Left cardiac atrium (tissue), 4 donors: ENCODE data around the gene MLST8. TPM values are rescaled to one million over a fixed set of nuclear protein-coding genes. Genes with fewer than 3 reads are reported as not detected.
"Not testable (repeated sequence)": the region's sequence is repeated elsewhere in the genome, so short reads cannot be mapped to it uniquely, and the experiment has no call there.

Experiments used
- ATAC-seq, 2 donors: fragments of 200-7000 bp; cut with Tn5 transposase; one replicate each; pipeline ENCODE4 v1.9.1; 2020; ENCODE audit warnings: mild to moderate bottlenecking in 2 of 2, moderate library complexity in 2 of 2
- DNase-seq: peaks from one replicate; pipeline ENCODE4 v3.0.0-alpha.2; 2020
- intact Hi-C, 2 donors: fragments of 100-400 bp; cut with DNase I; formaldehyde crosslinking; loops; one replicate each; pipeline versions ENCODE4 v1.14.1 to v1.15.1; 2022 to 2023
- total RNA-seq, 2 donors: library from RNA; stranded (reverse); fragmentation: NEBNext Ultra II Directional; extraction: Animal tissue kit (Norgen Biotek cat#: 25700); gene quantifications; one replicate each; pipeline ENCODE4 v1.2.1, GENCODE V29; 2021
- donor health status: DM: no; HTN: yes; CAD: no.
- donor health status: DM: no; HTN: yes; CAD: no; lungs with severe emphysema.
- donor health status: DM: yes; HTN: yes; CAD: no.
- donor health status: Dilated cardiomyopathy.

Gene MLST8
- total RNA-seq, 2 donors from 2014 or later, result 24.9 to 26.9 TPM

DNA sequence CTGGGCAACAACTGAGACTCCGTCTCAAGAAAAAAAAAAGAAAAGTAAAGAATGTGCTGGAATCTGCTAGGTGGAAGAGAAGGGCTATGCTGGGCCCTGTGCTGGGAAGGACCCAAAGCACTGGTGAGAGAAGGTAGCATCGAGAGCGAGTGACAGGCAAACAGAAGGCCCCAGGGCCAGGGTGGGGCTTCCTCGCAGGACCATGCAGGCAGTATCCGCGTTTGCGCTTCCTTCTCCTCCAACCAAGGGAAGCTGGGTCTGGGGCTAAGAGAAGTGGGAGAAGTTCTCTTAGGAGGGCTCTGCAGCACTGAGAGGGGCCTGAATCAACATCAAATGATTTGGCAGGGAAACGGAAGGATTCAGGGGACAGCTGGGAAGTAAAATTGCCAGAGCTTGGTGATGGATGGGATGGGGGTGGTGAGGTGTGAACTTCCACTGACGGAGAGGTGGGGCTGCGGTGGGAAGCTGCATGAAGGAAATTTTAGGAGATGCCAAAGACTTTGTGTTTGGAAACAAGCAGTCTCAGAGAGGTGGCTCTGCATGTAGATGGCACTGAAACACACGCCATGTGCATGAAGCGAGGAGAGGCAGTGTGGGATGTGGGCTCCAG lies 51.4 kb downstream of the MLST8 start:
- DNase-seq (peak; percentile 1), ATAC-seq (no peak)
- intact Hi-C loops, result no loop called here

DNA sequence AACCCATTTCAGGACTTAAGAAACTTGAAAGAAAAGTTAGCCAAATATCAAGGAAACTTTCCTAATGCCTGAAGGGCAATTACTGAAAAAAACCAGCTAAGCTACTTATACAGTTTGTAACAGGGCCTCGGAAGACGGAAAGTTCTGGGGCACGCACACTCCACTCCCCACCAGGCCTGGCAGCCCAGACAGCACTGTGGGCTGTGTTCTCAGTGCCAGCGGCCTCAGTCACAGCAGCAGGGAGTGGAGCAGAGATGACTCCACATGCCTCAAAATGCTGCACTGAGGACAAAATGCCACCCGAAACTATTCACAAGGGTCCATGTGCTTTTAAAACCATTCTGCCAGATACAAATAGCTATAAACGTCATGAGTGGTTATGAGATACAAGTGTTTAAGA lies 52.5 kb downstream of the MLST8 start:
- ATAC-seq, result no peak
- intact Hi-C loops, result no loop called here
- no peak for DNase-seq

DNA sequence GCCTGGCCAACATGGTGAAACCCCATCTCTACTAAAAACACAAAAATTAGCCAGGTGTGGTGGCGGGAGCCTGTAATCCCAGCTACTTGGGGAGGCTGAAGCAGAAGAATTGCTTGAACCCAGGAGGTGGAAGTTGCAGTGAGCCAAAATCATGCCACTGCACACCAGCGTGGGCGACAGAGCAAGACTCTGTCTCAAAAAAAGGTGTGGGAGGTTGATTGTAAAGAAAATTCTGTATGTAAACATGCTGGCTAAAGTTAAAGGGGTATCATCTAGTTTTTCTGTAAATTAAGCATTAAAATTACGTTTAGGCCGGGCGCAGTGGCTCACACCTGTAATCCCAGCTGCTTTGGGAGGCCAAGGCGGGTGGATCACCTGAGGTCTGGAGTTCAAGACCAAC lies 53.3 kb downstream of the MLST8 start:
- DNase-seq, result peak; percentile 4
- intact Hi-C loops, ATAC-seq: not testable (repeated sequence)

Other genes with a start within 250 kb of the MLST8 start
- gene NDUFB10, start 245.9 kb upstream of the MLST8 start, total RNA-seq, result 100 to 1,000 TPM; 411 to 435 TPM
- 1,000 to 10,000 TPM; 1,152 to 1,209 TPM for gene RPS2, start 240.6 kb upstream of the MLST8 start, total RNA-seq
- not detected for gene RNF151, start 238.6 kb upstream of the MLST8 start, total RNA-seq
- 10 to 100 TPM; 19.4 to 21.5 TPM for gene TBL3, start 233.4 kb upstream of the MLST8 start, total RNA-seq
- gene NOXO1, start 224.0 kb upstream of the MLST8 start, total RNA-seq, result not detected
- 10 to 100 TPM; 18.1 to 20.6 TPM for gene GFER, start 221.3 kb upstream of the MLST8 start, total RNA-seq
- 1 to 10 TPM in 1 of 2 donors, under 1 TPM in 1; 0.74 to 1.9 TPM for gene SYNGR3, start 215.5 kb upstream of the MLST8 start, total RNA-seq
- 10 to 100 TPM; 14.7 to 22.9 TPM for gene ZNF598, start 195.6 kb upstream of the MLST8 start, total RNA-seq
- under 1 TPM in 1 of 2 donors, not detected in 1; 0.84 TPM for gene NPW, start 185.7 kb upstream of the MLST8 start, total RNA-seq
- gene NHERF2, start 178.6 kb upstream of the MLST8 start, total RNA-seq, result 100 to 1,000 TPM; 164 to 242 TPM
- gene NTHL1, start 157.6 kb upstream of the MLST8 start, total RNA-seq, result 10 to 100 TPM in 1 of 2 donors, 1 to 10 TPM in 1; 5.7 to 16.6 TPM
- 10 to 100 TPM; 54.3 to 73.4 TPM for gene TSC2, start 157.5 kb upstream of the MLST8 start, total RNA-seq
- 100 to 1,000 TPM in 1 of 2 donors, 10 to 100 TPM in 1; 82.2 to 104 TPM for gene PKD1, start 69.6 kb upstream of the MLST8 start, total RNA-seq
- gene RAB26, start 56.8 kb upstream of the MLST8 start, total RNA-seq, result under 1 TPM; 0.81 to 0.88 TPM
- 10 to 100 TPM; 31.1 to 34.9 TPM for gene TRAF7, start 49.7 kb upstream of the MLST8 start, total RNA-seq
- gene CASKIN1, start 8.8 kb upstream of the MLST8 start, total RNA-seq, result 1 to 10 TPM; 5.9 to 6.1 TPM
- 1 to 10 TPM; 5.7 to 5.9 TPM for gene BRICD5, start 5.4 kb downstream of the MLST8 start, total RNA-seq
- 10 to 100 TPM; 21.1 to 24.6 TPM for gene PGP, start 9.4 kb downstream of the MLST8 start, total RNA-seq
- gene E4F1, start 18.1 kb downstream of the MLST8 start, total RNA-seq, result 10 to 100 TPM; 11.9 to 15.0 TPM
- under 1 TPM; 0.29 to 0.65 TPM for gene DNASE1L2, start 31.0 kb downstream of the MLST8 start, total RNA-seq
- gene ECI1, start 46.1 kb downstream of the MLST8 start, total RNA-seq, result 100 to 1,000 TPM; 124 to 128 TPM
- 100 to 1,000 TPM in 1 of 2 donors, 10 to 100 TPM in 1; 98.8 to 120 TPM for gene RNPS1, start 62.7 kb downstream of the MLST8 start, total RNA-seq
- 10 to 100 TPM in 1 of 2 donors, 1 to 10 TPM in 1; 9.6 to 12.4 TPM for gene ABCA3, start 135.3 kb downstream of the MLST8 start, total RNA-seq
- 1 to 10 TPM; 1.6 to 2.1 TPM for gene CCNF, start 224.0 kb downstream of the MLST8 start, total RNA-seq